Suprapubic skin (tissue), 2 donors: Measurements from ENCODE around the gene S100A16.

Experiments
- EP300 ChIP-seq: sonication (generic); formaldehyde crosslinking; IDR thresholded peaks from one replicate; pipeline ENCODE4 v1.6.1; 2017; ENCODE audit warnings: antibody characterized with exemption
- POLR2A ChIP-seq, 2 donors: fragments of 450-650 bp; IDR thresholded peaks; one replicate each; pipeline ENCODE4 v1.6.1; 2017; ENCODE audit warnings: antibody characterized with exemption in 2 of 2, mild to moderate bottlenecking in 2 of 2, moderate library complexity in 2 of 2

GRCh38 chr1:153643816-153644215 is 30.9 kb upstream of the S100A16 start:
- TF ChIP-seq POLR2A (IDR thresholded peaks at IDR 0.05) = no peak
- TF ChIP-seq EP300 = no peak
